Epithelial cell of esophagus (primary cell): ENCODE results near the gene MISP.
A peak's percentile ranks its signal among the peaks of the same experiment; 100 is the strongest.

Source experiments
- DNase-seq: peaks from one replicate; pipeline ENCODE4 v3.0.0; 2010; ENCODE audit warnings: low read depth
- H3K4me3 ChIP-seq: 2 replicates; pipeline ENCODE4 v1.5.1; 2011; ENCODE audit warnings: mild to moderate bottlenecking, low read length, control low read depth
- TF ChIP-seq, protein P1 (sequence below): IDR thresholded peaks from 2 replicates; pipeline ENCODE4 v1.5.1; 2011; ENCODE audit warnings: low read depth, mild to moderate bottlenecking, low read length, control low read depth, inconsistent platforms; ENCODE audit not compliant: insufficient read depth; ENCODE audit errors: missing control alignments

MISP gene

GRCh38 chr19:709196-709964, 41.5 kb upstream of the MISP start:
- H3K4me3 ChIP-seq: peak overlapping the region; percentile 16
- TF ChIP-seq, protein P1, sequence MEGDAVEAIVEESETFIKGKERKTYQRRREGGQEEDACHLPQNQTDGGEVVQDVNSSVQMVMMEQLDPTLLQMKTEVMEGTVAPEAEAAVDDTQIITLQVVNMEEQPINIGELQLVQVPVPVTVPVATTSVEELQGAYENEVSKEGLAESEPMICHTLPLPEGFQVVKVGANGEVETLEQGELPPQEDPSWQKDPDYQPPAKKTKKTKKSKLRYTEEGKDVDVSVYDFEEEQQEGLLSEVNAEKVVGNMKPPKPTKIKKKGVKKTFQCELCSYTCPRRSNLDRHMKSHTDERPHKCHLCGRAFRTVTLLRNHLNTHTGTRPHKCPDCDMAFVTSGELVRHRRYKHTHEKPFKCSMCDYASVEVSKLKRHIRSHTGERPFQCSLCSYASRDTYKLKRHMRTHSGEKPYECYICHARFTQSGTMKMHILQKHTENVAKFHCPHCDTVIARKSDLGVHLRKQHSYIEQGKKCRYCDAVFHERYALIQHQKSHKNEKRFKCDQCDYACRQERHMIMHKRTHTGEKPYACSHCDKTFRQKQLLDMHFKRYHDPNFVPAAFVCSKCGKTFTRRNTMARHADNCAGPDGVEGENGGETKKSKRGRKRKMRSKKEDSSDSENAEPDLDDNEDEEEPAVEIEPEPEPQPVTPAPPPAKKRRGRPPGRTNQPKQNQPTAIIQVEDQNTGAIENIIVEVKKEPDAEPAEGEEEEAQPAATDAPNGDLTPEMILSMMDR: no peak
- DNase-seq: no peak

GRCh38 chr19:709965-710571, 40.8 kb upstream of the MISP start:
- H3K4me3 ChIP-seq: peak overlapping the region; percentile 16
- no peak for DNase-seq
- TF ChIP-seq, protein P1: no peak

DNA sequence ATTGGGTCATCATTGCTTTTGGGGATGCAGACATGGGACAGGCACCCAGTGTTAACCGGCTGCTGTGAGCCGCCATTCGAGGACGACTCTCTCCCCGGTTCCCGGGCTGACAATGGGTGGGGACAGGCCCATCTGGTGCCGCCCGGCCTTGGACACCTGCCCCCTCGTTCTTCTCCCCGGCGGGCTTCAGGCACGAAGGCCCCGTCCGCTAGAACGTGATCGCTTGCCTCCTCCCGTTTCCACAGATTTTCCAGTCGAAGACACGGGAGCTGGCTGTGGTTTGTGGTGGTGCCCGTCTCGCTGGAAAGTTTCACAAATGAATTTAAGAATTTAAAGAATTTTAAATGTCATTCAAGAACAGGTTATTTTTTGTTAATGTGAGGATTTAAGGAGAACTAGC, 40.1 kb upstream of the MISP start:
- TF ChIP-seq, protein P1: no peak
- no peak overlapping the region for H3K4me3 ChIP-seq
- DNase-seq: no peak

DNA sequence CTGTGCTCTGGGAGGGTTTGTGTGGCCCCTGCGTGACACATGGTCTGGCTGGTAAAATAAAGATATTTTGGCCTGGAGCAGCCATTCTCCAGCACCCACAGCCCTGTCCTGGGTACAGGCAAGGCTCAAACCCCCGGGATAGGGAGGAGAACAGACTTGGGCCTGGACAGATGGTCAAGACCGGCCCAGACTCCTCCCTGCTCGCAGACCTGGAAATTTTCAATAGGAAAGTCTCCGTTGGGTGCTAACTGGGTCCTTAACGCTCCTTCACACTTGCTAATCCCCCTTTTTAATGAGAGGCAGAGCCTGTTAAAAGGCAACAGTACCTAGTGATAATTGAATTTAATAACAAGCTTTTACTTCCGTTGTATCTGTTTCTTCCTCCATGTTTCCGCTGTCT, 39.7 kb upstream of the MISP start:
- TF ChIP-seq, protein P1: no peak
- no peak for DNase-seq
- H3K4me3 ChIP-seq: no peak overlapping the region

GRCh38 chr19:715347-715746, 35.6 kb upstream of the MISP start:
- TF ChIP-seq, protein P1: no peak
- DNase-seq: no peak
- no peak overlapping the region for H3K4me3 ChIP-seq

GRCh38 chr19:718251-718951, 32.5 kb upstream of the MISP start:
- H3K4me3 ChIP-seq: no peak overlapping the region

More at GRCh38 chr19:718251-718951, 32.5 kb upstream of the MISP start:
- TF ChIP-seq, protein P1: no peak
- no peak for DNase-seq
